GM18519 (cell line): ENCODE results near the gene TMEM174.
"Not testable (repeated sequence)": the region's sequence is repeated elsewhere in the genome, so short reads cannot be mapped to it uniquely, and the experiment has no call there.

ENCODE experiments used
- ATAC-seq: cut with Tn5 transposase; IDR thresholded peaks from one replicate; pipeline ENCODE4 v1.9.1; 2021; ENCODE audit warnings: mild to moderate bottlenecking, moderate library complexity; ENCODE audit not compliant: unreplicated experiment, low FRiP score

The TMEM174 gene

GRCh38 chr5:73218552-73219171, 45.7 kb downstream of the TMEM174 start:
- ATAC-seq: no peak

GRCh38 chr5:73219336-73219735, 46.3 kb downstream of the TMEM174 start:
- ATAC-seq: not testable (repeated sequence)

GRCh38 chr5:73221161-73221560, 48.2 kb downstream of the TMEM174 start:
- ATAC-seq: no peak

GRCh38 chr5:73221726-73222125, 48.7 kb downstream of the TMEM174 start:
- ATAC-seq: no peak

- ATAC-seq: no peak
Observed at GRCh38 chr5:73222173-73222572, 49.2 kb downstream of the TMEM174 start.
